Fibroblast of skin of right quadriceps (primary cell): ENCODE data around the gene GULP1.
A peak's percentile ranks its signal among the peaks of the same experiment; 100 is the strongest.
"Not testable (repeated sequence)": the region's sequence is repeated elsewhere in the genome, so short reads cannot be mapped to it uniquely, and the experiment has no call there.

ENCODE experiments used
- DNase-seq: peaks from one replicate; pipeline ENCODE4 v3.0.0-alpha.2; 2013

GULP1 gene

DNA sequence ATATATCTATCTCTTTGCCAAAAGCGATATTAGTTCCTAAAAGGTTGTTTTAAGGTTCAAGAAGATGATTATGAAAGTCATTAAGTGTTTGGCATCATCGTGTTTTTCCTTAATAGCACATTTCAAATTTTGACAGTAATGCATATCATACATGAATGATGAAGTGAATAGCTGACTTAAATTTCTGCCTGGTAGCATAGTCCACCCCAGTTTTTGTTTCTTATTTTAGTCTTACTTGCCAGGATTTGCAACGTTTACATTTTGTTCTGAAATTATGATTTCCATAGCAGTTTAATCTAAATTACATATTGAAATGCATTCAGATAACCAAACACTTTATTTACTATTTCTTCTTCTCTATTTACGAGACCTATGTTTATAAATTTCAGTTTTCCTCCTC lies 201.1 kb downstream of the GULP1 start:
- no peak for DNase-seq

DNA sequence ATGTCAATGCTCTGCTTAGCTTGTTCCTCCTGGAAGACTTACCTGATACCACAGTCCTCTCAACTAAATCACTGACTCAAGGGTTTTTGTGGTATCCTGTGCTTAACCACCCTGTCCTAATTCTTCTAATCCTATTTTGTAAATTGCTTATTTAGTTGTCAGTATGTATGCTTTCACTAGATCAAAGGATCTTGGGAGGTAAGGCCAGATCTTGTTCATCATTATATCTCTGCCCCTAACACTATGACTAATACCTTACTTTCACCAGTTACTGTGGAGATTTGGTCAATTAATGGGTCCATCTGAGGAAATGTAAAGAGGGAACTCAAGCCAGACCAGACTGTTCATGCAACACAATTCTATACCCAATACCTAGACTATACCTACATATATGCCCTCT lies 203.2 kb downstream of the GULP1 start:
- DNase-seq: no peak

DNA sequence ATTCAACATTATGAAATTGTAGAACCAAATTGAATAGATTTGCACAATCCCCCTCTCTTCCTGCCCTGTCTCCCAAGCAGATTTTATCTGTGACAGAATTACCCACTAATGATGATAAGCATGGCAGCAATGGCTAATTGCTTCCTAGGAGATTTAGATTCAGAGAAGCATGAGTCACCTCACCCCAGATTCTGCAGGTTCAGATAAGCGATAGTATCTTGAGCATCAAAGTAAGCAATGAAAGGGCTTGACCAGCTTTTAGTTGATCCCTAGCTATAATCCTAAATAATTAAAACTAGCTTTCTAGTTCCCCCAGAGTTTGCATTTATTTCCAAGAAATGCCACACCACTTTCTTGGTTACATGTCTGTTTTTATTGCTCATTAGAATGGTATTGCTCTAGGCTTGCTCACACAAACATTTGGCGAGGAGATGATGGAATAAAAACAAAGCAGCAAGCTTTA lies 204.3 kb downstream of the GULP1 start:
- peak; percentile 69 for DNase-seq

DNA sequence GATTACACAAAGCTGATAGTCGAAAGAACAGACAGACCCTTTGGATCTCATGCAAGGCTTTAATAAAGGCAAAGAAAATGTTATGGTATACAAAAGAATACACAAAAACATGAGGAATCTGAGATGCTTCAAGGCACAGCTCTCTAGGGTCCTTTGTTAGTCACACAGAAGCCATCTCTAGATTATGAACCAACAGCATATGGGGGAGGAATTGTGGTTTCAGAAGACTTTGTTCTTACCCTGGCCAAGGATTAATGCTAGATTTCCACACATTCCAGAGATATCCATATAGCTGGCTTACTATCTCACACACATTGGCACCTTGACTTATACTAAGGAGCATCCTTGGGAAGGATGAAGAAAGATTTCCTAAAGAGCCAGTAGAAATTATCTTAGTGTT lies 206.1 kb downstream of the GULP1 start:
- peak; percentile 58 for DNase-seq

DNA sequence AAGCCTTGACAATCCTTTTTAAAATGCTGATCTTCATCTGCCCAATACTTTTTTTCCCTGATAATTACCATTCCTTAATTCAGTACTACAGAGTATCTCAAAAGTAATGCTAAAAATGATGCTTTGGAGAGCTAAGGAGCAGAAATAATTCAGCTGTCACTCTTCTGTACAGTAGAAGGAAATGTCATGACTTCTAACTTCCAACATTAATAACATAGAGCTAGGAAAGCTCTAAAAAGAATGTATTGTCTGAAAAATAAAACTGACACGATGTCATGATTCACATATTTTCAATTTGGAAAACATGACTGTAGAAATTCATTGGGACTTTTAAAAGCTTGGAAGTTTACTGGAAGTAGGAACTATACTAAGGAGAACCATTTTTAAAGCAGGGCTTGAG lies 212.3 kb downstream of the GULP1 start:
- no peak for DNase-seq

DNA sequence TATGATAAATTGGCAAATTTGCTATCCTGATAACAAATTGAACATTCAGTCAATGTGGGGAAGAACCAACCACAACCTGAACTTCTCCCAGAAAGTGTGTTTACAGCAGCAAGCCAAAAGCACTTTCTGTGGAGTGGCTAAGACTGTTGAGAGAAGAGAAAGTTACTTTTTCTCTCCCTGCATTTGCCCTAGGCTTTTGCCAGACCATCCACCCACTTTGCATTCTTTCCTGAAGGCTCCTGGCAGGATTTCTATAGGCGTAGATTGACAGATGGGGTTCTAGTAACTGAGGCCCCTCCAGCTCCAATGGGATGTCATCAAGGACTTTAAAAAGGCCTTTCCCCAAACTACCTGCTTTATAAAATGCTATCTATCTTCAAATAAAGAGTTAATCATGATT lies 215.2 kb downstream of the GULP1 start:
- DNase-seq: no peak

DNA sequence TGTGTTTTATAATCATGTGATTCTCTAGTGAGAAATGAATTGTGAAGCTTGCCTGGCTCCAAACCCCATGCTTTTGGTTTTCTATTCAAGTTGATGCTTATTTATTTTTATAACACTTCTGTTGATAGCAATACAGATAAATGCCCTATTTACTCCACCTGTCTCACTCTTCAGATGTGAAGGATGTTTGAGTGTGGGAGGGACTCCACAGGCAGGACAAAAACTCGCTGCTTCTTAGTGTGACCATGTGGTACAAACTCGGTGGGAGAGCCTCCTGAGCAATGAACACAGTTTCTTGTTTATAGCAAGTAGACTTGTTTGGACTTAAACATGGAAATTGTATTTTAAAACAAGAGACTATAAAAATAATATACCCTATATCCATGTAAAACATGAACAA lies 219.7 kb downstream of the GULP1 start:
- no peak for DNase-seq

DNA sequence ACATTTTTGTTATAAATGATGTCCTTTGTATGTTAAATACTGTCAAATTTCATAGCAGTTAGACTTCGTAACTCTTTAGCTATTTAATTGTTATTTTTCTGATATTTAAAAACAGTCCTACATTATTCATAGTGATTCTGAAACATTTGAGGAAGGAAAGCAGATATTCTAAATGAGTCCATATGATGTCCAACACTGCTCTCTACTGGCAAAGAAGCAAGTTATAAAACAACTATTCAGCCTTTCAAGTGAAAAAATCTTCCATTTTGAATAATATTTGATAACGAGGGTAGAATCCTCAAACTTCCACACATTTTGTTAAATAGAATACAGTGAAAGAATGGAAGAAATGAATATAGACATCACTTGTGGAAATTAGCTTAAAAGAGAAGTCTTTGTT lies 220.8 kb downstream of the GULP1 start:
- peak; percentile 66 for DNase-seq

DNA sequence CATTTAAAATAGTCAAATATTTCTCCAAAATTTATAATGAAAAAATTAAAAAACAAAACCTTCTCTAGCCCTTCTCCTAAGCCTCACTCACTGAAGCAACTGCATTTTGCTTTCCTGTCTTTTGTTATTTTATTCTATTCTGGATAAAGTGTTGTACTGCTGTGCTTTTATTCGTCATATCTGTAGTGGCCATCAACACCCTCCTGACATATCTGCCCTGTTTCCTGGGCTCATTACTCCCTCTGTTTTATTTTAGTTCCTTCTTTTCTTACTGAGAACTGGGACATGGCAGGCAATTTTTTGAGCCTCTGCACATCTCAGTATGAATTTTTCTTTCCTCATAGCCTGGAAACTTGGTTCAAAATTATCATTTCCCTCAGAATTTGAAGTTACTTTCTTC lies 224.2 kb downstream of the GULP1 start:
- no peak for DNase-seq

DNA sequence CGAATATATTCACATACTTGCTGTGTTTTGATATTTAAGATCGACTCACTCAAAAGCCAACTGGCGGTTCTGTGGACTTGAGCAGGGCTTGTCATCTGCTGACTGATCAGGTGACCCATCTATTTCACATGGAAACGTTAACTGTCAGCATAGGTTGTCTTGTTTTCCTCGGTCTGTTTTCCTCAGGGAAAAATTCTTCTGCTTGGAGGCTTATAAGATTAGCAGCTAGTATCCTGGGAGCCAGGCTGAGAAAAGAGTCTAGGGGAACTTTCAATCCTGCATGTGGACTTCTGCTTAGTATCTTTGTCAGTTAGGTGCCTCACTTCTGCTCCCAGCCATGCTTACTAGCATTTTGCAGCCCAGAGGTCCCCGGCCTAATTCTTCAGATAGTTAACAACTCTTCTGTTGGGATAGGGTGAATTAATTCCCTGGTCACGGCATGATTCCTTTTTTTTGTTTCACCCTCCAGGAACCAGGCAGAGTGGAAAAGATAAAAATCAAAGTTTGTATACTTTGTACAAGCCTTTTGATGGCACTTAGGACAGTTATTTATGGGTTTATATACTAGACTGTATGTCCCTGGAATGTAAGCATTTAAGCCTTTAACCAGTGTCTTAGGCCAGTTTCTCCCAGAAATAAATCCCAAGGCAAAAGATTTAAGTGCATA lies 226.0 kb downstream of the GULP1 start:
- DNase-seq: peak; percentile 15

DNA sequence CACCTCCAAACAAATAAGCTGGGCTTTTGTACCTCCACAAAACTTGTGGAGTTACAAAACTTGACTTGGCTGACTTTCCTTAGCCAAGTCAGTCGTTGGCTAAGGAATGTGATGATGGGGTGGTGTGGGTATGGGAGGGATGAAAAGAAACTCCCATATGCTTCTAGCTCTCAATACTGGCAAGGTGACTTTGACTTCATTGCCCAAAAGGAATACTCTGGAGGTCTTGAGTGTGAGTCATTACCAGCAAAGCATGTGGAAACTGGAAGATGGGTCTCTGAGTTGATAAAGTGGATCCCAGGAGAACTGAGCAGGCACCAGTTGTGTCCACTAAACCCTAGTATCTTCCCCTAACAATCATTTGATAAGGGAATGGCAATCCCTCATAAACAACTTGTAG lies 226.7 kb downstream of the GULP1 start:
- DNase-seq: peak; percentile 60

DNA sequence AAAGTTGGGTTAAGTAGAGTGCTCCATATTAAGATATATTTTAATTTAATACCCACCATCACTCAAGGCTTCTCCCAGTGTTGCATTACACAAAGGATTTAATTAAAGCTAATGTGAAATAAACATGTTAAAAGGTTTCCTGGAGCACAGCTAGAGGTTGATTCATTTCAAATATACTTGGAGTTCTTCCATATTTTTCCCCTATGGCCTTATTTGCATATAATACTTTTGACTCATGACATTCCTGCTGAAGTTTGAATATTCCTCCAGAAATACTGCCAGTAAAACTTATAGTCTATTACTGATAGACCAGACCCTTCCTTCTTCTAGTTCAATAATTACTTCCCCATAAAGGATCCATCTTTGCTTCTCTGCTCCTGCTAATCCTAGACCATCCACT lies 227.5 kb downstream of the GULP1 start:
- DNase-seq: peak; percentile 81

DNA sequence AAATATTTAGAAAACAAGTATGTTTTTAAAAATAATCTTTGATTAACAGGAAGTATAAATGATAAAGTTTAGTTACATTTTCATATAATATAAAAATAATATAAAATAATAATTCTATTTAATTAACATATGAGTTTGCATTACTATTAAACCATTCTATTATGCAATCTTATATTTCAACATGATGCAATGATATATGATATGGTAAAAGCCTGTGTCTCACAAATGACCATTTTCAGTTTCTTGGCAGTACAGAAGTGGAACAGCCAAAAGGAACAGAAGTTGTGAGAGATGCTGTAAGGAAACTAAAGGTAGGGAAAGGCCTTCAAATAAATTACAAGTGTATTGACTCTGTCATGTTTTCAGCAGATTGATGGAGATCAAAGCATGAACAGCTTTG lies 230.8 kb downstream of the GULP1 start:
- DNase-seq: no peak

DNA sequence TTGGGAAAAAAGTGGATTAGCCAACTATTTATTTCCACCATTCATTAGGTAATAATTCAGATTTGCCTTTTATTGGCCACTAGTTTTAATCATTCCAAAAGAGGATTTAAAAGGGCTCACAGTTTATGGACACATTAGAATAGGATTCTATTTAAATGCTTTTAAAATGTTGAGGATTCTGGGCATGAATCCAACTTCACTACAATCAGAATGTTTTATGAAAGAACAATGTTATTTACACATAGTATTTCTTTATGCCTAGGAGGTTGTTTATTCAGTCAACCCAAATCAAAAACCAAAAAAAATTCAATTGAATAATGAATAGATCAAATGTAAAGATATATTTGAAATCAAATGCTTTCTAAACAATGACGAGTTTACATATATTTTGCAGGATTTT lies 232.2 kb downstream of the GULP1 start:
- peak; percentile 25 for DNase-seq

DNA sequence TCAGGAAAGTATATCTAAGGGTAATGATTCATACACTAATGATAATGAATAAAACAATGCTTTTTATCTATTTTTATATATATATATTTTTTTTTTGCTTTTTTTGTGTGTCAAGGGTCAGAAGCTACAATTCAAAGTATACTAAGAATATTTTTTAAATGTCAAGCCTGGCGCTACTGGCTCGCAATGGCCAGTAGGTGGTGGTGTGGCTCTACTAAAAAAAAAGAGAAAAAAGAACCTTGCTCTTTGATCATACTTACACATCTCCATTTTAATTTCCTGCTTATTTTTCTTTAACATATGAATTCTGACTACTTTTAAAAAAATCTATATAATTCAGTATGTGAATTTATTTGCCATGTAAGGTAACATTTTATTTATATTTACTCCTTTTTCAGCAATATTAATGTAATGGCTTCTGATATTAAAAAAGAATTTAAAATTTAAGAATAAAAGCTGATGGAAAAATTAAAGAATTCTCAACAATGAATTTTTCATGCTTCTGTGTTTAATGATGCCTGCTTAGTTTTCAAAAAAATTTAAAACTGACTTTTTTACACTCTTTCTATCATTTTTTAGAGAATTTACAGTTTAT lies 232.9 kb downstream of the GULP1 start:
- DNase-seq: peak; percentile 74

DNA sequence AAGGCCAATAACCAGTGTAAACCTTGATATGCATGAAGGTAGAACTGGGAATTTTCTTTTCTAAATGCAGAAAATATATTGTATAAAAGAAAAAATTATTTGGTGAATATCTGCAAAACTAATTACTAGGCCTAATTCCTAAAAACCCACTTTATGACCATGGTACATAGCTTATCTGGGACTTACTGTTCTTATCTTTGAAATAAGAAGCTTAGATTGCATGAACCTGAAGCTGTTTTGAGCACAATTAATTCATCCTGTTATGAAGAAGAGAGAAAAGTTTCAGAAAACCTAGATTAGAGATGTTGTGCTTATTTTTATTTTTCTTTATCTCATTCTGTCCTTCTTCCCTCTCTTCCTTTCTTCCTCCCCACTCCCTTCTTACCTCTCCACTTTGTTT lies 235.0 kb downstream of the GULP1 start:
- DNase-seq: no peak

DNA sequence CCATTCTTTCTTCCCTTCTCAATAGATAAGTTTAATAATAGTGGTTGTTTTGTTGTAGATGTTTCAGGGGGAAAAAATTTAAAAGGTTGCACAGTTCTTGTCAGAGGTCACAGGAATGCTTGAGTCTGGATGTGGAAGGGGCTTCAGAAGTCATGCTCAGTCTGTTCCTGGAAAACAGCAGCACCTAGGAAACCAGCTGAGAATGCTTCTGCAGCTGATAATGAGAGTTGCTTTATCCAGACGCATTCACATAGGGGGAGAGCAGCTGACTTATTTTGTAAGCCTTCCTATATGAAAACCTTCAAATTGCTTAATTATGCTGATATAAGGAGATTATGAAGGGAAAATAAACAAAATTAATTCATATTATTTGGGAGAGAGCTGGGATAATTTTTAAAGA lies 235.5 kb downstream of the GULP1 start:
- DNase-seq: peak; percentile 39

DNA sequence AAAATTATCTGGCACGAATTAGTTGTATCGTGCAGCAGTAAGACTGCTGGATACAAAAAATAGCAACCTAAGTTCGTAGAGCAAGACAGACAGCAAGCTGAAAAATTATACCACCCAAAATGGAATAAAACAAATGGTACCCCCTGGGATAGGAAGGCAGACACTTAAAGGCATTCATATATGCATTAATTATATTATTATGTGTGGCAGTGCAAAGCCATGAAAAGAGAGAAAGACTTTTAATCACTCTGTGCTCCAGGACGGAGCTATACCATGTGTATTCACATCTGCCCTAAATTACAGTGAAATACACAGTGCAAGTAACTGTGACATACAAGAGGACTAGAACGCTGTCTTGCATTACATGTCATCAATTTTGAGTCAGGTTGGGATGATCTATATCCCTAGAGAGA lies 235.9 kb downstream of the GULP1 start:
- DNase-seq: peak; percentile 32

DNA sequence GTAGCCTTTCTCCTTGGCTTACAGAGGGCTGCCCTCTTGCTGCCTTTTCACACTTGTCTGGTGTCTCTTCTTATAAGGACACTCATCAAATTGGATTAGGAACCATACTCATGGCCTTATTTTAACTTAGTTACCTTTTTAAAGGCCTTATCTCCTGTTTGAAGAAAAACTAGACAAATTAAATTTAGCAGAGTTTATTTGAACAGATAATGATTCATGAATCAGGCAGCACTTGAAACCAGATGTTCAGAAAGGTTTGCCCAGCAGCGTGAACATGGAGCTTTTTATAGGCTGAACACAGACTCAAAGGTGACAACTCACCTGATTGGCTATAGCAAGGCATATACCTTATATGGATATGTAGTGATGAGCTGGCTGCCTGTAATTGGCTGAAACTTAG lies 238.0 kb downstream of the GULP1 start:
- DNase-seq: no peak

DNA sequence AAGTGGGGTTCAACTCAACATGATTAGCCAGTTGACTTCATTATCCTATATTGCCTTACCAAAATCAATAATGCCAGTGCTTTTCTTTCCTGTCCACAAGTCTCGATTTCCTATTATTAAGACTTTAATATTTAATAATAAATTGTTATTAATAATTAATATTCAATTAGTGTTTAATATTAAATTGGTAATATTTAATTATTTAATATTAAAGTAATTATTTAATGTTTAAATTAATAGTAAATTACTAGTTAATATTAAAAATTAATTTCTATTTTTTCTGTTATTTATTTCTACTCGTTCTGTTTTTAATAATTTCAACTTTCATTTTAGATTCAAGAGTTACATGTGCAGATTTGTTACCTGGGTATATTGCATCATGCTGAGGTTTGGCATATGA lies 243.2 kb downstream of the GULP1 start:
- no peak for DNase-seq

DNA sequence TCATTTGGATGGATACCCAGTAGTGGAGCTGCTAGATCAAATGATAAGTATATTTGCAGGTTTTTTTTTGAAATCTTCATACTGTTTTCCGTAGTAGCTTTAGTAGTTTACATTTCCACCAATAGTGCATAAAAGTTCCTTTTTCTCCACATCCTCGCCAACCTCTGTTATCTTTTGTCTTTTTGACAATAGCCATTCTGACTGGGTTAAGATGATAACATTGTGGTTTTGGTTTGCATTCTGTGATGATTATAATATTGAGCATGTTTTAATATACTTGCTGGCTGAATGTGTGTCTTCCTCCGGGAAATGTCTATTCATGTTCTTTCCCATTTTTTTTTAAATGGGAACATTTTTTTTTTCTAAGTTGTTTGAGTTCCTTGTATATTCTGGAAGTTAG lies 260.0 kb downstream of the GULP1 start:
- DNase-seq: no peak

DNA sequence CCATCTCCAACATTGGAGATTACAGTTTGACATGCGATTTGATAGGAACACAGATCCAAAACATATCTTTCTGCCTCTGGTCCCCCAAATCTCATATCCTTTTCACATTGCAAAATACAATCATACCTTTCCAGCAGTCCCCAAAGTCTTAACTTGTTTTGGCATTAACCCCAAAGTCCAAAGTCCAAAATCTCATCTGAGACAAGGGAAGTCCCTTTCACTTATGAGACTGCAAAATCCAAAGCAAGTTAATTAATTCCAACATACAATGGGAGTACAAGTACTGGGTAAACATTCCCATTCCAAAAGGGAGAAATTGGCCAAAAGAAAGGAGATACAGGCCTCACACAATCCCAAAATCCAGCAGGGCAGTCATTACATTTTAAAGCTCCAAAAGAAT lies 265.4 kb downstream of the GULP1 start:
- no peak for DNase-seq

DNA sequence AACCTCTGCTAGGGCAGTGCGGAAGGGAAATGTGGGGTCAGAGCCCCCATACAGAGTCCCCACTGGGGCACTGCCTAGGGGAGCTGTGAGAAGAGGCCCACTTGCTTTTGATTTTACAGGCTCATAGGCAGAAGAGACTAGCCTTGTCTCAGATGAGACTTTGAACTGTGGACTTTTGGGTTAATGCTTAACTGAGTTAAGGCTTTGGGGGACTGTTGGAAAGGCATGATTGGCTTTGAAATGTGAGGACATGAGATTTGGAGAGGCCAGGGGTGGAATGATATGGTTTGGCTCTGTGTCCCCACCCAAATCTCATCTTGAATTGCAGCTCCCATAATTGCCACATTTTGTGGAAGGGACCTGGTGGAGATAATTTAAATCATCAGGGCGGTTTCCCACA lies 267.8 kb downstream of the GULP1 start:
- DNase-seq: not testable (repeated sequence)

DNA sequence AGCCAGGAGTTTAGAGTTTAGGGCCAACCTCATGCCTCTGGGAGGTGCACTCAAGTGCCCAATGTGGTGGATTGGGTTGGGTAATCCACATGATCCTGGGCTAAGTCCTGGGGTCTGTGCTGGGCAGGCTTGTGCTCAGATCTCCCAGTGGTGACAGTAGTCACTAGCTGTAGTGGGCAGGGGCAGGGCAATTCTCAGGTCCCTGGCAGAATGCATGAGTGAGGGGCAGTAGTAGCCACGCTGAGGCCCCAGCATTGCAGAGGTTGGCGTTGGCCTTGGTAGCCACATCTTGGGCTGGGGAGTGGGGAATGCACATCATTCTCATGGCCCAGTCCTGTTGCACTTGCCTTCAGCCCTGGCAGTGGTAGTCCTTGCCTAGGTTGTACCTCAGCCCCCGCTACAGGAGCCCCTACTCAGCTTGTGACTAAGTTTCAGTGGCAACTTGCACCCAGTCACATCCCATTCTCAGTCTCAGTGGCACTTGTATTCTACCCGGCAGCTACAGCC lies 269.9 kb downstream of the GULP1 start:
- DNase-seq: no peak
